Thoracic aorta (tissue), 2 donors: Measurements from ENCODE around the gene HHIP. TPM values are rescaled to one million over a fixed set of nuclear protein-coding genes. Genes with fewer than 3 reads are reported as not detected.

ENCODE experiments used
- ATAC-seq: fragments of 150-250 bp; one replicate; pipeline ENCODE4 v1.8.0; 2017; ENCODE audit warnings: low read depth; ENCODE audit not compliant: insufficient number of reproducible peaks, low FRiP score
- DNase-seq: peaks from one replicate; pipeline ENCODE4 v3.0.0-alpha.2; 2020; ENCODE audit warnings: low spot score
- H3K27ac ChIP-seq, 2 donors: fragments of 200-600 bp; sonication (generic); 1 replicate in 1 of 2; 2 replicates in 1 of 2; pipeline ENCODE4 v1.5.1; 2016; ENCODE audit warnings: mild to moderate bottlenecking in 2 of 2, moderate library complexity in 2 of 2
- H3K27me3 ChIP-seq: fragments of 200-600 bp; sonication (generic); replicated peaks from 2 replicates; pipeline ENCODE4 v1.6.0; 2016; ENCODE audit warnings: mild to moderate bottlenecking; ENCODE audit not compliant: insufficient read depth
- H3K36me3 ChIP-seq: fragments of 200-600 bp; sonication (generic); one replicate; pipeline ENCODE4 v1.5.1; 2016
- H3K4me1 ChIP-seq, 2 donors: fragments of 200-600 bp; sonication (generic); 1 replicate in 1 of 2; 2 replicates in 1 of 2; pipeline versions ENCODE4 v1.5.1 to v1.6.0; 2016; ENCODE audit warnings: low read depth in 2 of 2, mild to moderate bottlenecking in 1 of 2; ENCODE audit not compliant: control insufficient read depth in 1 of 2
- H3K4me3 ChIP-seq: fragments of 200-600 bp; sonication (generic); 2 replicates; pipeline ENCODE4 v1.5.1; 2016; ENCODE audit warnings: mild to moderate bottlenecking
- H3K9me3 ChIP-seq: fragments of 200-600 bp; sonication (generic); 2 replicates; pipeline ENCODE4 v1.5.1; 2016
- CTCF ChIP-seq: fragments of 200-600 bp; sonication (generic); IDR thresholded peaks from one replicate; pipeline ENCODE4 v1.5.1; 2019; ENCODE audit warnings: antibody characterized with exemption
- total RNA-seq, 2 donors: library from RNA; depleted of rRNA; stranded (reverse); fragments of >200 nt; gene quantifications; one replicate each; pipeline versions ENCODE4 v1.1.0 to v1.2.3, GENCODE V29; 2016

Gene HHIP
- total RNA-seq, 2 donors from 2014 or later, result 0.49 to 0.54 TPM

DNA sequence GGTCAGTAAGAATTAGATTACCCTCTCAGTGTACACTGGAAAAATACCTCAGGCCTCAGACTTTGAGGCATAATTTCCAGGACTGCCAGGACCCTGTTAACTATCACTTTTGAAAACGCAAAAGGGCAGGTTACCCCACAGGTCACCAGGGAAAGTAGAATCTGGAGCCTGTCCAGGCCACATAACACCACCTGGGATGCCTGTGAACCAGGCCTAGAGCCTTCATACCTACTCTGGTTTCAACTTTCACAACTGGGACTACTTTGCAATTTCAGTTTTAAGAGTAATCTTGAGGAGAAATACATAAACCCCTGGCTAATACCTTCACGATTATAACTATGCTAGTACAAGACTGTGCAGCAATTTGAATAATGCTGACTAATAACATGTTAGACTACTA is 132.4 kb downstream of the HHIP start:
- TF ChIP-seq CTCF, result no peak
- no peak overlapping the region for H3K27ac ChIP-seq
- no peaks in the 10 kb centered on the region for H3K27me3 ChIP-seq
- DNase-seq (no peak), ATAC-seq (no peak)
- H3K4me3 ChIP-seq, result no peak overlapping the region
- no peaks in the 10 kb centered on the region for H3K4me1 ChIP-seq
- H3K9me3 ChIP-seq, result no peaks in the 10 kb centered on the region
- no peaks in the 10 kb centered on the region for H3K36me3 ChIP-seq

GRCh38 chr4:144782345-144782744 is 136.4 kb downstream of the HHIP start:
- ATAC-seq (no peak), DNase-seq (no peak)
- Histone ChIP-seq H3K36me3 (no peaks in the 10 kb centered on the region), H3K27me3 (no peaks in the 10 kb centered on the region), H3K4me3 (no peak overlapping the region), H3K9me3 (no peaks in the 10 kb centered on the region), H3K4me1 (peaks cover 0 to 4% of the 10 kb centered on the region in 2 donors), H3K27ac (no peak overlapping the region)
- no peak for TF ChIP-seq CTCF

DNA sequence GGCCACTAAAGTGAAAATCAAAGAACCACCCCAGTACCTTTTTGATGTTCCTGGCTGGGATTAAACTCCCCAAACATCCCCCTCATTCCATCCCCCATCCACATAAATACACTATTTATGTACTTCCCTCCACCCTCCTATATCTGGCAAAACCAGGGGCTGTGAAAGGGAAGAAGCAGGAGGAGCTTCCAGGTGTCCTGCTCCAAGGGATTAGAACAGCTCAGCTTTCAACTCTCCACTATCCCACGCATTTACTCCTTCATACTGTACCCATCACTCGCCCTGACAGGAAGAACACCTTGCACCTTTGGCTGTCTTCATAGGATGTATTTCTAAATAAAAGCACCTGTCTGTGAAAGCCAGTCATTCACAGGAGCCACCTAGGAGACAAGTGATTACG is 140.0 kb downstream of the HHIP start:
- ATAC-seq, result no peak
- Histone ChIP-seq H3K27me3 (no peaks in the 10 kb centered on the region), H3K4me1 (peaks cover 0 to 4% of the 10 kb centered on the region in 2 donors), H3K36me3 (no peaks in the 10 kb centered on the region), H3K27ac (no peak overlapping the region), H3K9me3 (no peaks in the 10 kb centered on the region), H3K4me3 (no peak overlapping the region)
- no peak for TF ChIP-seq CTCF
- DNase-seq, result no peak

- DNase-seq (no peak), ATAC-seq (no peak)
Observed at GRCh38 chr4:144787365-144788258, 141.7 kb downstream of the HHIP start.

More at GRCh38 chr4:144787365-144788258, 141.7 kb downstream of the HHIP start:
- Histone ChIP-seq H3K27ac (no peak overlapping the region), H3K4me3 (no peak overlapping the region), H3K9me3 (no peaks in the 10 kb centered on the region), H3K4me1 (peaks cover 0 to 4% of the 10 kb centered on the region in 2 donors), H3K36me3 (no peaks in the 10 kb centered on the region), H3K27me3 (no peaks in the 10 kb centered on the region)
- TF ChIP-seq CTCF, result peak; percentile 19
